GM19240 (cell line): ENCODE measurements around the gene PLPP2.
"Not testable (repeated sequence)": the region's sequence is repeated elsewhere in the genome, so short reads cannot be mapped to it uniquely, and the experiment has no call there.

ENCODE experiments used
- DNase-seq: peaks from one replicate; pipeline ENCODE4 v3.0.0; 2011; ENCODE audit warnings: low spot score; ENCODE audit not compliant: insufficient read length

Gene PLPP2

DNA sequence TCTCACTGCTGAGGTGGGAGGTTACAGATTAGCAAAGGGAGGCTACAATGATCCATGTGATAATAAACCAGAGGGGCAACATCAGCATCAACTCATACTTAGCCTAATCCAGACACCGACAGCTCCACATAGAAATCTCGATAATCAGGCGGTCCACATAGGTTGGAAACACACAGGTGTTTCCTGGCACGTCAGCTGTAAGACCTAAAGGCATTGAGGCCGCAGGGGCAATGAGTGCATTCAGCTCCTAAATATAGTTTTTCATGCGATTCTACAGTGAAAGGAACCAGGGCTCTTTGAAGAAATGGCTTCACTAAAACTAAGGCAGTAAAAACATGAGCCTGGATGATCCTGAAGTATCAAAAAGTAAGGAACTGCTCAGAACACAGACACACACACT is 19.3 kb downstream of the PLPP2 start:
- DNase-seq = no peak

DNA sequence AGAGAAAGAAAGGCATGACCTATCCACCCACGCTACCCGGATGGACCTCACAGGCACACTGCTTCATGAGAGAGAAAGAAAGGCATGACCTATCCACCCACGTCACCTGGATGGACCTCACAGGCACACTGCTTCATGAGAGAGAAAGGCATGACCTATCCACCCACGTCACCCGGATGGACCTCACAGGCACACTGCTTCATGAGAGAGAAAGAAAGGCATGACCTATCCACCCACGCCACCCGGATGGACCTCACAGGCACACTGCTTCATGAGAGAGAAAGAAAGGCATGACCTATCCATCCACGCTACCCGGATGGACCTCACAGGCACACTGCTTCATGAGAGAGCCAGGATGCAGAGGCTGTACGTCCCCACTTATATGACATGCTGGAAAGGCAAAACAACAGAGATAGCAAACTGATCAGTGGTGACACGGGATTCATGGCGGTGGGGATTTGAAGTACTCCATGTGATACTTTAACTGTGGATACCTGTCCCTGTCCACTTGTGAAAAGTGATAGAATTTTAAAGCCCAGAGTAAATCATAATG is 20.4 kb downstream of the PLPP2 start:
- not testable (repeated sequence) for DNase-seq

DNA sequence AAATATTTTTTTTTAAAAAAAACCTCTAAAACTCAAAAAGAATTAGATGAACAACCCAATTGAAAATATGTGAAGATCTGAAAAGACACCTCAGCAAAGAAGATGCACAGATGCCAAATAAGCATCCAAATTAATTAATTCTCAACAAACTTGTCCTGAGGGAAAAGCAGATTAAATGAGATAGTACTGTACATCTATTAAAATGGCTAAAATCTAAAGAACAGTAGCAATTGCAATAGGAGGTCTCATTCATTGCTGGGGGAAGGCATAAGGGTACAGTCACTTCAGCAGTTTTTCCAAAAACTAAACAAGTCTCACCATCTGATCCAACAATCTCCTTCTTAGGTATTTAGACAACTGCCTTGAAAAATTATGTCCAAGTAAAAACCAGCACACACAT is 22.0 kb downstream of the PLPP2 start:
- DNase-seq = no peak

DNA sequence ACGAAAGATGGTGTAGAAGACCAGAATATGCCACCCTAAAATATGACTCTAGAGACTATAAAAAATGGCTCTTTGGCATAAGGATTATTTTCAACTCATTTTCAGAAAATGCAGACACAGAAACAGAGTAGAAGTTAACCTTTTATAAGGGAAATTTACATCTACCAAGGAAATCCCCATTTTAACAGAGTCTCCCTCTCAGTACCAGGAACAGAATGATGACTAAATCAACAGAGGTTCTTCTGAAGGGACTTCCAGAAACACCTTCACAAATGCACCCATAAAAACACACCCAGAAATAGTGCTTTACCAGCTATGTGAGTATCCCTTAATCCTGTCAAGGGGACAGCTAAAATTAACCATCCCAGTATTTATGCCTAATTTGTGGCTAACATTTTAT is 29.1 kb downstream of the PLPP2 start:
- DNase-seq = no peak

DNA sequence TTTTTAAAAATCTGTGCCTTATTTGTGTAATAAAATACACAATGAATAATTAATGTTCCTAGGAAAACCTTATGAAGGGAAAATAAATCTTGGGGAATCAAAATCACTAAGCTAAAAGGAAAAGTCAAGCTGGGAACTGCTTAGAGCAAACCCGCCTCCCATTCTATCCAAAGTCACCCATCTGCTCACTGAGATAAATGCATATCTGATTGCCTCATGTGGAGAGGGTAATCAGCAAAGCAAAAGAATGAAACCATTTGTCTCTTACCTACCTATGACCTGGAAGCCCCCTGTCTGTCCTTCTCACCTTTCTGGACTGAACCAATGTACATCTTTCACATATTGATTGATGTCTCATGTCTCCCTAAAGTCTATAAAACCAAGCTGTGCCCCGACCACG is 34.4 kb downstream of the PLPP2 start:
- not testable (repeated sequence) for DNase-seq

DNA sequence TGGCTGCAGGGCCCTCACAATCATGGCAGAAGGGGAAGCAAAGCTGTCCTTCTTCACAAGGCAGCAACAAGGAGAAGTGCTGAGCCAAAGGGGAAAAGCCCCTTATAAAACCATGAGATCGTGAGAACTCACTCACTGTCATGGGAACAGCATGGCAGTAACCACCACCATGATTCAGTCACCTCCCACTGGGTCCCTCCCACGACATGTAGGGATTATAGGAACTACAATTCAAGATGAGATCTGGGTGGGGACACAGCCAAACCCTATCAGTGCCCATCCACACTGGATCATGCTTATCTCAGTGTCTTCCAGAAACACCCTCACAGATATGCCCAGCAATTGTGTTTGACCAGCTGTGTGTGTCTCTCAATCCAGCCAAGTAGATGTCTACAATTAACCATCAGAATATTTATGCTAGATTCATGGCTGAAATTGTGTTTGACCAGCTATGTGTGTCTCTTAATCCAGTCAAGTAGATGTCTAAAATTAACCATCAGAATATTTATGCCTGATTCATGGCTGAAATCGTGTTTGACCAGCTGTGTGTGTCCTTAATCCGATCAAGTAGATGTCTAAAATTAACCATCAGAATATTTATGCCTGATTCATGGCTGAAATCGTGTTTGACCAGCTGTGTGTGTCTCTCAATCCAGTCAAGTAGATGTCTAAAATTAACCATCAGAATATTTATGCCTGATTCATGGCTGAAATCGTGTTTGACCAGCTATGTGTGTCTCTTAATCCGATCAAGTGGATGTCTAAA is 38.6 kb downstream of the PLPP2 start:
- DNase-seq = not testable (repeated sequence)

DNA sequence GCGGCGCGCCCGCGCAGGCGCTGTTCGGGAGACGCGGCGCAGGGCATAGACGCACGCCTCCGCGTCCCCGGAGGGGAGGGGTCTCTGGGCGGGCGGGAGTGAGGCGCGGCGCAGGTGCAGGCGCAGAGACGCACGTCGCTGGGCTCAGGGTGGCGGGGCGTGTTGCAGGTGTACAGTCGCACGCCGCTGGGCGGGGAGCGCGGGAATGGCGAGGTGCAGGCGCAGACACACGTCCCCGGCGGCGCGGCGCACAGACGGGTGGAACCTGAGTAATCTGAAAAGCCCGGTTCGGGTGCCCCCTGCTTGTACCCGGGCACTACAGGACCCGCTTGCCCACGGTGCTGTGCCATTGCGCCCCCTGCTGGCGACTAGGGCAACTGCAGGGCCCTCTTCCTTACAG is 44.7 kb downstream of the PLPP2 start:
- DNase-seq = no peak

DNA sequence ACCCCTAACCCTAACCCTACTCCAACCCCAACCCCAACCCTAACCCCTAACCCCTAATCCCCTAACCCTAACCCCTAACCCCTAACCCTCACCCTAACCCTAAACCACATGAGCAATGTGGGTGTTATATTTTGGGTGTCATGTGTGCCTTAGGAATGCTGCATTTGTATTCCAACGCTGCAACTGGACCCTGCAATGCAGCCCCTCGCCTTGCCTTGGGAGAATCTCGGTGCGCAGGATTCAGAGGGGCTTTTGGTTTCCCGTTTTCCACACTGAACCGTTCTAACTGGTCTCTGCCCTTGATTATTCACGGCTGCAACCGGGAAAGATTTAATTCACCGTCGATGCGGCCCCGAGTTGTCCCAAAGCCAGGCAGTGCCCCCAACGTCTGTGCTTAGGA is 45.3 kb downstream of the PLPP2 start:
- not testable (repeated sequence) for DNase-seq

DNA sequence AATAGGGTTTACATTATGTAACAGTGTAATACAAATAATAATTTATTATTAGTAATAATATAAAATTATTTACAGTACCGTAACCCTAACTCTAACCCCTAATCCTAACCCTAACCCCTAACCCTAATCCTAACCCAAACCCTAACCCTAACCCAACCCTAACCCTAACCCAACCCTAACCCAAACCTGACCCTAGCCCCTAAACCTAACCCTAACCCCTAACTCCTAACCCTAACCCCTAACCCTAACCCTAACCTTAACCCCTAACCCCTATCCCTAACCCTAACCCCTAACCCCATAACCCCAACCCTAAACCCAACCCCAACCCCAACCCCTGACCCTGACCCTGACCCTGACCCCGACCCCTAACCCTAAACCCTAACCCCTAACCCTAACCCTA is 45.7 kb downstream of the PLPP2 start:
- no peak for DNase-seq
